ENCODE measurements around the gene TMEM214. TPM values are rescaled to one million over a fixed set of nuclear protein-coding genes. Genes with fewer than 3 reads are reported as not detected.

The TMEM214 gene
- total RNA-seq, 1 experiment from 2014 or later = 55.3 TPM

DNA sequence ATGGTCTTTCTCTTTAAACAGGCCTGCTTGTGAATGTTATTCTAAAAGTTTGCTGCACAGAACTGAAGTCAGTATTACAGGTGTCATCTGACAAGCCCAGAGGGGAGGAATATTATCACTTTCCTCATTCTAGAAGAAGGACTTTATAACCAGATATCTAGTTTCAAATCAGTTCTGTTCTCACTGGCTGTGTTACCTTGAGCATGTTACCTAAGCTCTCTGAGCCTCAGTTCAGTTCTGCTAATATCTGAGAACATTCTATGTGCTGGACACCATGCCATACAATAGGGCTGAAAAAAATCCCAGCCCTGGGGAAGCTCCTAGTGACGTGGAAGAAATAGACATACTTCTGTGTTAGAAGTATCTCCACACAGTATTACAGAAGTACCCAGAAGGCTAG, 34.4 kb upstream of the TMEM214 start:
- no peaks in the 10 kb centered on the region; a peak in 1 of 7 replicates for H3K36me3 Mint-ChIP-seq (ENCODE audit: insufficient read depth in 1 of 3, low read depth in 3 of 3)
- peaks cover 2% of the 10 kb centered on the region for H4K20me1 ChIP-seq (ENCODE audit: control insufficient read depth, insufficient read depth, insufficient read length)
- no peak for DNase-seq
- TF ChIP-seq, protein P1, sequence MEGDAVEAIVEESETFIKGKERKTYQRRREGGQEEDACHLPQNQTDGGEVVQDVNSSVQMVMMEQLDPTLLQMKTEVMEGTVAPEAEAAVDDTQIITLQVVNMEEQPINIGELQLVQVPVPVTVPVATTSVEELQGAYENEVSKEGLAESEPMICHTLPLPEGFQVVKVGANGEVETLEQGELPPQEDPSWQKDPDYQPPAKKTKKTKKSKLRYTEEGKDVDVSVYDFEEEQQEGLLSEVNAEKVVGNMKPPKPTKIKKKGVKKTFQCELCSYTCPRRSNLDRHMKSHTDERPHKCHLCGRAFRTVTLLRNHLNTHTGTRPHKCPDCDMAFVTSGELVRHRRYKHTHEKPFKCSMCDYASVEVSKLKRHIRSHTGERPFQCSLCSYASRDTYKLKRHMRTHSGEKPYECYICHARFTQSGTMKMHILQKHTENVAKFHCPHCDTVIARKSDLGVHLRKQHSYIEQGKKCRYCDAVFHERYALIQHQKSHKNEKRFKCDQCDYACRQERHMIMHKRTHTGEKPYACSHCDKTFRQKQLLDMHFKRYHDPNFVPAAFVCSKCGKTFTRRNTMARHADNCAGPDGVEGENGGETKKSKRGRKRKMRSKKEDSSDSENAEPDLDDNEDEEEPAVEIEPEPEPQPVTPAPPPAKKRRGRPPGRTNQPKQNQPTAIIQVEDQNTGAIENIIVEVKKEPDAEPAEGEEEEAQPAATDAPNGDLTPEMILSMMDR (conservative IDR thresholded peaks at IDR 0.05) = no peak
- no CpG with 5 or more reads among the region's 1 CpG for WGBS (ENCODE audit: extremely low coverage, insufficient read length, low lambda C conversion rate)
- H2BK5ac ChIP-seq (ENCODE audit: insufficient read length, low read length) = no peak overlapping the region
- no peaks in the 10 kb centered on the region for H3K27me3 ChIP-seq (ENCODE audit: insufficient read depth, low read length)
- no peak overlapping the region for H3K4me3 Mint-ChIP-seq
- no peaks in the 10 kb centered on the region for H3K23me2 ChIP-seq (ENCODE audit: insufficient read length, low read depth, low read length, poor library complexity, severe bottlenecking)
- no peak overlapping the region for H4K8ac ChIP-seq (replicated peaks; ENCODE audit: insufficient read length, low read depth, low read length)
- H3K18ac ChIP-seq (ENCODE audit: insufficient read length, low read depth, low read length) = no peak overlapping the region
- no peak overlapping the region for H2BK120ac ChIP-seq (ENCODE audit: low read depth, low read length, poor library complexity, severe bottlenecking)
- H3K4ac ChIP-seq (ENCODE audit: low read depth, low read length) = no peak overlapping the region
- H3K79me1 ChIP-seq (ENCODE audit: insufficient read depth, low read depth, low read length, poor library complexity, severe bottlenecking) = no peaks in the 10 kb centered on the region
- no peaks in the 10 kb centered on the region for H3K79me2 ChIP-seq (ENCODE audit: insufficient read depth, low read length)
- no peak overlapping the region for H2AK5ac ChIP-seq (ENCODE audit: insufficient read length, low read length)
- H2BK12ac ChIP-seq (ENCODE audit: insufficient read length, low read depth, low read length) = no peak overlapping the region
- no peak overlapping the region for H3K14ac ChIP-seq (ENCODE audit: insufficient read depth, low read length)
- H3K9me3 Mint-ChIP-seq = no peaks in the 10 kb centered on the region
- no peak overlapping the region for H3K9ac ChIP-seq (ENCODE audit: extremely low read depth, insufficient read length, low read length)
- no peak overlapping the region for H4K5ac ChIP-seq (ENCODE audit: insufficient read length, low read depth, low read length)
- no peak overlapping the region for H4K91ac ChIP-seq (ENCODE audit: insufficient read length, low read depth, low read length)
- H3K27ac ChIP-seq (ENCODE audit: insufficient read length, low read depth, low read length) = no peak overlapping the region
- no peak overlapping the region for H3K27ac Mint-ChIP-seq
- H3K4me2 ChIP-seq (ENCODE audit: insufficient read depth, insufficient read length, low read length) = no peak overlapping the region
- no peak overlapping the region for H2BK20ac ChIP-seq (ENCODE audit: low read depth, low read length, poor library complexity, severe bottlenecking)
- peaks cover 4 to 8% of the 10 kb centered on the region in 2 experiments; a peak in 3 of 4 replicates for H3K4me1 Mint-ChIP-seq
- H3K27me3 Mint-ChIP-seq (ENCODE audit: low read depth) = peaks cover 8% of the 10 kb centered on the region
- no peak overlapping the region for H3K23ac ChIP-seq (ENCODE audit: insufficient read length, low read depth, low read length)
- no peaks in the 10 kb centered on the region for H3K4me1 ChIP-seq (ENCODE audit: insufficient read depth, low read length)
- no peak overlapping the region for H2AFZ ChIP-seq (ENCODE audit: low read length)
- H3T11ph ChIP-seq (ENCODE audit: low read length) = no peak overlapping the region
- H2BK15ac ChIP-seq (ENCODE audit: low read depth, low read length) = no peak overlapping the region
- H3K56ac ChIP-seq (ENCODE audit: insufficient read length, low read depth, low read length) = no peak overlapping the region
- H3K9me3 ChIP-seq (ENCODE audit: control insufficient read depth, low read depth, low read length) = no peaks in the 10 kb centered on the region
